Activated T-helper 9 cell treated with anti-CD3 and anti-CD28 coated beads, Interleukin-2, amount 50 U/mL, for 16 hours (primary cell): ENCODE data around the gene CLCNKB.
"Not testable (repeated sequence)": the region's sequence is repeated elsewhere in the genome, so short reads cannot be mapped to it uniquely, and the experiment has no call there.

ENCODE experiments used
- DNase-seq: peaks from one replicate; pipeline ENCODE4 v3.0.0-alpha.2; 2020; ENCODE audit warnings: low read depth

The CLCNKB gene

DNA sequence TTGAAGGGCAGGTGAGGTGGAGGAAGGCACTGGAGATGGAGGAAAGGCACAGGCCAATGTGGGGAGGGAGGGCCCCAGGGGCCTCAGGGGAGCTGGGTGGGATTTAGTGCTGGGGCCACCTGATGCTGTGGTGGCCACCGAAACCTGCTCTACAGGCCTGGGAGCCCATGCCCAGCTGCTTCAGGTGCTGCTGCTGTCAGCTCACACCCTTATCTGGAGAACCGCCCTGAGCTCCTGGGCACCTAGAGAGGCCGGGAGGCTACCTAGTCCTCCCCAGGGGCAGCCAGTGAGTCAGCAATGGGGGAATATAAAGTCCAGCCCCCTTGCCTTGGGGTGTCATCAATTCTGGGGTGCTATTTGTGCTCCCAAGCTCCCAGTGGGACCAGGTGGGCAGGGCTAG, 17.7 kb downstream of the CLCNKB start:
- DNase-seq = no peak

DNA sequence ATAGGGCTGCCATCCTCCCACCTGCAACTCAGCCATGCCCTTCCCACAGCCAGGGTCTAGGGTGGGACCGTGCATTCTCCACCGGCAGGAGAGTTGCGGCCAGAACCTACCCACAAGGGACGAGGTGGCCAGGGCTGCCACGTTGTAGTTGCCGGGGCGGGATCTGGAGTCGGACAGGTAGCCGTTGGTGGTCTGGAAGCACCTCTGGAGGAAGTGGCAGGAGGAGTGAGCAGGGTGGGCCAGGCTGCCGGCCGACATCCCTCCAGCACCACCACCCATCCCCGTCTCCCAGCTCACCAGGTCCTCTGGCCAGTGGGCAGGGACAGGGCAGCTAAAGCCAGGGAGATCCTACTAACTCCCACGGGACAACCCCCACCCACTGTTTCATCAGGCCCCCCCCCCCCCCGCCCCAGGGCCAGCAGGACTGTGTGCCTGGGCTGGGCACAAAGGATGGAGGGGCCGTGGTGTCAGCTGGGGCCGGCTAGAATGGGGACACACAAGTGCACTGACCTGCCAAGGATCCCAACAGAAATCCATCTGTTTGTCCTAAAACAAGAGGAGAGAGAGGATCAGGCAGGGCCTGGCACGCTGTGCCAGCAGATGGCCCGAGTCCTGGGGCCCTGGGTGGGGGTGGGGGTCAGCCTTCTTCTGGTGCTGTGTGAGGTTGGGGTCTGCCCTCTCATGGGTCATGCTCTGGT, 18.6 kb downstream of the CLCNKB start:
- not testable (repeated sequence) for DNase-seq

DNA sequence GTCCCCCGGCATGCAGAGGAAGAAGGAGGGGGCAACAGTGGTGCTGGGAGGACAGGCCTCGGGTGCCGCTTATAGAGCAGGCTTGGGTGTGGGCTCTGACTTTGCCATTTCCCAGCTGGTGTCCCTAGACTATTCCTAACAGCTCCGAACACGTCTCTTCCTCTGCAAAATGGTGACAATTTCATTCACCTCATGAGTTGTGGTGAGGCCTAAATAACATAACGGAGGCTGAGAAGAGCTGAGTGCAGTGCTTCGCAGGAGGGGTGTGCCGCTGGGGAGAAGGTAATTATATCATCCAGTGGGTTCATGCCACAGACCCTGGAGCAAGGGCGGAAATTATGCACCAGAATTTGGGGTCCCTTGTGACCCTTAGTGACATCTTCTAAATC, 19.1 kb downstream of the CLCNKB start:
- not testable (repeated sequence) for DNase-seq

- no peak for DNase-seq
Observed at GRCh38 chr1:16063226-16063829, 19.7 kb downstream of the CLCNKB start.

- DNase-seq = no peak
Observed at GRCh38 chr1:16063921-16064320, 20.3 kb downstream of the CLCNKB start.

GRCh38 chr1:16064536-16065268, 21.1 kb downstream of the CLCNKB start:
- no peak for DNase-seq

- no peak for DNase-seq
Observed at GRCh38 chr1:16065269-16065576, 21.6 kb downstream of the CLCNKB start.

DNA sequence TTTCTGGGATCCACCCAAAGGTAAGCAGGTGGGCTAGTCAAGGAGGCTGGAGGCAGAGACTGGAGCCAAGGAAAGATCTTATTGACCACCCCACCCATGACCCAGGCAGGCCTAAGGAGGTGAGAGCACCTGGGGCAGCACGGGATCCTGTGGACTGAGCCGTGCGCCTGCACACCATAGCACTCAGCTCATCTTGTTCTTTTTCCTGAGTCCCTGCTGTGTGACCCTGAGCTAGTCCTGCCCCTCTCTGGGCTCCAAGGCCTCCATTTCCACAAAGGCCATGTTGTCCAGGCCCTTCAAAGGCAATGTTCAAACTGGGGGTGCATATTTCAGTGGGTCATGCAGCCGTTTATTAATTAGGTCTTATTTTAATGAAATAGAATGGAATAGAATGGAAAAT, 22.7 kb downstream of the CLCNKB start:
- DNase-seq = no peak

- no peak for DNase-seq
Observed at GRCh38 chr1:16067127-16067768, 23.7 kb downstream of the CLCNKB start.

DNA sequence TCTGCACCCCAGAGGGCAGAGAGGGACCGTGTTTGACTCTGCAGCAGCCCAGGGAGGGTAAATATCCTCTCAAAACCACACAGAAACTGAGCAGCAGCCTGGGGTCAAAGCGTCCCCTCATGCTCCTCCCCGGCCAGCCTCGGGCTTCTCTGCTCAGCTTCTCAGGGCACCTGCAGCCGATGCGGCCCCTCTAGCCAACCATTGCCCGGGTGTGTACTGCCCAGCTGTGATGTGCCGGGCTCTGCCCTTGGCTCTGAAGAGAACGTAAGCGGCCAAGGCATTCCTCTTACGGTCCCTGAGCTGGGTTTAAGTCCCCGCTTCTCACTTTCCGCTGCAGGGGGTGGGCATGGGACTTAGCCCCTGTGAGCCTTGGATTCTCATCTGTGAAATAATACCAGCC, 24.4 kb downstream of the CLCNKB start:
- DNase-seq = no peak

DNA sequence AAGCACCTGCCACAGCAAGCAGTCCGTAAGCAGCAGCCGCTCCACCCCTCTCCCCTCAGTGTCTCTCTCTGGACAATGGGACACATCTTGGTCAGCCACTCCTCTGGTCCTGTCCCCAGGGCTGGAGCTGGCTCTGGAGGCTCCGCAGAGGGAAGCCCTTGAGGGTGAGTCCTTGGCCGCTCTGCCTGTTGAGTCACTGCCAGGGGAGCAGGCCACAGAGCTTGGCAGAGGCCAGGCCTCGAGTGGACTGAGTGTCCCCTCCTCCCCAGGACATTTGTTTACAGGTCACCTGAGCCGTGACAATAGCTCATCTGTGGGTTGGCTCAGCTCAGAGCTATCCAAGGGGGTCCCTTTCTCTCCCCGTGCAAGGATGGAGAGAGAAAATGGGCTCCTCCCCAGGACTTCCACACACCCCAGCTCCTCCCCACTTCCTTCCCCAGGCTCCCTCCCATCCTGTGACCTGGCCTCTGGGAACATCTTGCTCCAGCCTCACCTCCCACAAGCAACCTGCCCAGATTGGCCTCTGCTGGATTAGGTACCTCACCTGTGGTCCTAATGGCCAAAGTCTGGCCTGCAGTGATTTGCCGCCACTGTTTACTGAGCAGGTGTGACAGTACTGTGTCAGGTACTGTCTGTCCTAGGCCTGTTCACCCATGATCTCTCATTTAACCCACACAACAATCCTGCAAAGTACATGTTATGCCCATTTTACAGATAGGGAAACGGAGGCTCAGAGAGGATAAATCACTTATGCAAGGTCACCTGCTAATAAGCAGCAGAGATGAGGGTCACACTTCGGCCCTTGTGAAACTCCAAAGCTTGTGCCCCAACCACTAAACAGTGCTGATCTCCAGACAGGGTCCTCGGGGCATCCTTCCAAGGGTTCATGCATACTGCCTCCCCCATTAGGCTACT, 25.0 kb downstream of the CLCNKB start:
- no peak for DNase-seq

GRCh38 chr1:16070640-16071355, 27.2 kb downstream of the CLCNKB start:
- no peak for DNase-seq

DNA sequence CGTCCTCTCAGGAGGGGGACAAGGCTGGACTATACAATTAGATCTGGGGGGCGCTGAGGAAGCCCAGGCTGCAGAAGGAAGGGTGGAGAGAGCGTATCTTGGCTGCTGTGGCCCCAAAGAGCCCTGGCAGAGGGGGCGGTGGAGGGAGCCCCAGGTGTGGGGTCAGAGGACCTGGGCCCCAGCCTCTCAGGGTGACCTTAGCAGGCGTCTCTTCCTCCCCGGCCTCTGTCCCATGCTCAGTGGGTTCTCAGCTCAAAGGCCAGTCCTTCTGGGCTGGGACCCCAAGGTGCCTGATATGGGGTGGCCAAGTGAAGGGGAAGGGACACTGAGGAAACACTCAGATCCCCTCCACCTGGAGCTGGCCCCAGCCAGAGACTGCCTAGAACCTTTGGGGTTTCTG, 28.0 kb downstream of the CLCNKB start:
- DNase-seq = no peak

- no peak for DNase-seq
Observed at GRCh38 chr1:16072095-16072494, 28.5 kb downstream of the CLCNKB start.

- no peak for DNase-seq
Observed at GRCh38 chr1:16072616-16073484, 29.3 kb downstream of the CLCNKB start.

DNA sequence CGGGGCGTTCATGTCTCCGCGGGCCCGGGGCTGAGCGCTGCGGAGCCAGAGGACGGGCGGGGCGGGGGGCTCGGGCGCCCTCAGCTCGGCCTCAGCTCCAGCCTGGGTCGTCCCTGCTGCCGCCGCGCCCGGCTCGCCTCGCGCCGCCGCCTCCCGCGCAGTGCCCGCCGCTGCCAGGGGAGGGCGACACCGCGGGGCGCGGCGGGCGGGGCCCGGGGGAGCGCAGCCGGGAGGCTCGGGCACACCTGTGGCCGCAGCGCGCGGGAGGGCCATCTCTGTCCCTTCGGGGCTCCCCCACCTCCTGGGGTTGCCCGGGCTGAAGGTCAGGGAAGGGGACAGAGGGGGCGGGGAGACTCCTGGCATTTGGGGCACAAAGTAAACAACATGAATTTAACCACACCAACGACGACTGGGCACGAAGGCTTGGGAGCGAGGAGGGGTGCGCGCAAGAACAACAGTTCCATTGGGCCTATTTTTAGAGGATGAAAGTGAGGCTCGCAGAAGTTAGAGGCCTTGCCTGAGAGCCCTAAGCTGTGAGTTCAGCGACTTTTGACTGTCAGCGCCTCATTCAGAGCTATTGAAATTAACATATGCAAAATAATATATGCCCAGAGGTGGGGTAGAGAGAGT, 30.0 kb downstream of the CLCNKB start, which contains the start of gene FAM131C:
Gene FAM131C, minus strand, starts transcription at position 162 of the 630 bp plus-strand sequence. CDS start 209 bp downstream, outside the sequence.
- peak; percentile 17 for DNase-seq

DNA sequence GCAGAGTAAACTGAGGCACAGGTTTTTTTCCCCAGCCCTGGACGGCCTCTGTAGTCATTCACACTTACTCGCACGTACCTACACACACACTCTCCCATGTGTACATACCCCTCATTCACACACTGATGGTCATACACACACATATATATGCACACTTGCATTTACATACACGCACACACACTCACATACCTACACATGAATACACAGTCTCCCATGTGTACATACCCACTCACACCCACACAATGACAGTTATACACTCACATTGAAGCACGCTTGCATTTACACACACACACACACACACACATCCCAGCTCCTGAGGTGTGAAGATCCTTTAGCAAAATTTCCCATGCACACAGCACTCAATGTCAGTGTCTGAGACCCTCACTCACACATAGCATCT, 30.6 kb downstream of the CLCNKB start:
- DNase-seq = no peak

- no peak for DNase-seq
Observed at GRCh38 chr1:16075337-16076030, 31.9 kb downstream of the CLCNKB start.
